NCI-H748 treated with DMSO at 0.1 percent for 48 hours (cell line): ENCODE measurements around the gene SLC6A7.

Experiments used
- DNase-seq: peaks from one replicate; lab custom pipeline; 2025; lab: John Stamatoyannopoulos, UW

SLC6A7 gene

GRCh38 chr5:150172556-150172955 lies 17.3 kb upstream of the SLC6A7 start:
- no peak for DNase-seq

GRCh38 chr5:150173161-150173560 lies 16.7 kb upstream of the SLC6A7 start:
- no peak for DNase-seq

DNA sequence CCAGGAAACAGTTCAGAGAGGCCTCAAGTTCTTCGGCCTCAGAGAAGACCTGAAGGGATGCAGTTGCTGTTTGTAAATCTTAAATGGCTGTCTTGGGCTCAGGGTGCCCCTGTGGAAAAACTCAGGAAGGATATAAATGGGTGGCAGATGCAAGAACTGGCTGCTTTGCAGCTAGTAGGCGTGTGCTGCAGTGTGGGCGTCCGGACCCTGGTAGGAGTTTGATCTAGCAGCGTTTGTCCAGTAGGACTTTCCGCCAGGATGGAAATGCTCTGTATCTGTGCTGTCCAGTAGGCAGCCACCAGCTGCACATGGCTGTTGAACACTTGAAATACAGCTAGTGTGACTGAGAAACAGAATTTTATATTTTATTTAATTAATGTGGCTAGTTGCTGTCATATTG lies 15.6 kb upstream of the SLC6A7 start:
- DNase-seq = no peak

DNA sequence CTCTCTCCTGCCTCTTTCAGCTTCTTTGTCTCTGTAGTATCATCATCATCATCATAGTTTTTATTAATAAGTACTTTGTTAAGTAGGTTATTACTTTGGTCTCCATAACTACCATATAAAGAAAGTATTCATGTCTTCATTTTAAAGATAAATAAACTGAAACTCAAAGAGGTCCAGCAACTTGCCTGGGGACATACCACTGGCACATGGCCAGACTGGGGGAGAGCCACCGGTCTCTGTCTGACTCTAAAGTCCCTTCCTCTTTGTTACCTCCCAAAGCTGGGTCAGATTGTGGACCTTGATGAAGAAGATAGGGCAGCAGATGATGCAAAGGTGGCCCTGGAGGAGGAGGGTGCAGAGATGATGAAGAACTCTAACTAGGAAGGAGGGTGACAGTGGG lies 14.8 kb upstream of the SLC6A7 start:
- DNase-seq = no peak

DNA sequence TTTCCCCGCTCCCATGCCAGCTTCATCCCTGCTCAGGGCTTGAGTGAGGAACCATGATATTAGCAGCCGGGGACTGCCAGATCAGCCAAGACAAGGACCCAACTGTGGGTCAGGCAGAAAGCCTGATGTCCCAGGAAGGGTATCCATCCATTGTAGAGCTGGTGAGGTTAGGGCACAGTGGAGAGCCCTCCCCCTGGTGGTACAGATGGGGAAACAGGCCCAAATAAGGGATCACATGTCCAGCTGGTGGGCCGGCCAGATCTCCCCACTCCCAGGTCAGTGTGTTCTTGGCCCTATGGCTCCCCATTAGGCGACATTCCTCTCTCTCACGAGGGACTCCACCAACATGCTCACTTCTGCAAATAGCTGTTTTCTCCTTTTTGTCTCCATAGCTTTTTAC lies 14.3 kb upstream of the SLC6A7 start:
- DNase-seq = no peak

- DNase-seq = no peak
Observed at GRCh38 chr5:150176745-150177477, 13.0 kb upstream of the SLC6A7 start.

- no peak for DNase-seq
Observed at GRCh38 chr5:150177721-150178120, 12.1 kb upstream of the SLC6A7 start.

DNA sequence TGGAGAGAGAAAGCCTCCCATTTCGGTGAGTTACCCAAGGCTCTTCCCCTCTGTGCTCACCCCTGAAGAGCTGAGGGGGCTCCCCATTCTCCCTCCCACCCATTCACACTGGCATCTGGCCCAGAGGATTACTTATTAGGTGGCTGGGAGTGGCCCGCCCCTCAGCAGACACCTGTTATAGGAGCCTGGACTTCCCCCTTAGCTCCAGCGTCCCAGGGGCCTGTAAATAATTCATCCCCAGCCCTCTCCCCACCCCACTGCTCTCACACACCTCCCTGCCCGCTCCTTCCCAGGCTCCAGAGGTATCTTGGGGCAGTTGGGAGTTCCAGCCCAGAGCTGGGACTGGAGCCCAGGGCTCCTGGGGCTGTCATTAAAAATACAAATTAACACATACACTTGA lies 11.6 kb upstream of the SLC6A7 start:
- no peak for DNase-seq

DNA sequence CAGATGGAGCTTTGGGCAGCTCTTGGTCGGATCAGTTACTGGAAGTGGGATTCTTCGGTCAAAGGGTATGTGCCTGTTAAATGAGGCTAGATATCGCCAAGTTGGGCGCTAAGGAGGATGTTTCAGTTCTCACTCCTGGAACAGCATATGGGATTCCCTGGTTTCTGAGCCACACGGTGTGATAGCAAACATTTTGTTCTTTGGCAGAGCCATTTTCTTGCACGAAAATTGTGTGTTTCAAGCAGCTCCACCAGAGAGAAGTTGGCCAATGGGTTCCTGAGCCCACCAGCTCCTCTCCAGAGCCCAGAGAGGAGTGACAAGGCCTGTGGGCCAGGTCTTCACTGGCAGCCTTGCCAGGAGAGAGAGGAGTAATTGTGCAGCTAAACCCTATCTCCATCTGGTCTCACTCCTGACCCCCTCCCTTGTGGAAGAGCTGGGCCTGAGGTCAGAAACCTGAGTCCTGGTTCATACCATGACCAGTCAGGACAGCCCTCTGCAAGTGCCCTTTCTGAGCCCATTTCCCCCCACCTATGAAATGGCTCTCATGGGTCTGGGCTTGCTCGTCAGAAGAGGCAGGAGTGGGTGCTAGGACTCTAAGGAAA lies 10.7 kb upstream of the SLC6A7 start:
- DNase-seq = no peak

DNA sequence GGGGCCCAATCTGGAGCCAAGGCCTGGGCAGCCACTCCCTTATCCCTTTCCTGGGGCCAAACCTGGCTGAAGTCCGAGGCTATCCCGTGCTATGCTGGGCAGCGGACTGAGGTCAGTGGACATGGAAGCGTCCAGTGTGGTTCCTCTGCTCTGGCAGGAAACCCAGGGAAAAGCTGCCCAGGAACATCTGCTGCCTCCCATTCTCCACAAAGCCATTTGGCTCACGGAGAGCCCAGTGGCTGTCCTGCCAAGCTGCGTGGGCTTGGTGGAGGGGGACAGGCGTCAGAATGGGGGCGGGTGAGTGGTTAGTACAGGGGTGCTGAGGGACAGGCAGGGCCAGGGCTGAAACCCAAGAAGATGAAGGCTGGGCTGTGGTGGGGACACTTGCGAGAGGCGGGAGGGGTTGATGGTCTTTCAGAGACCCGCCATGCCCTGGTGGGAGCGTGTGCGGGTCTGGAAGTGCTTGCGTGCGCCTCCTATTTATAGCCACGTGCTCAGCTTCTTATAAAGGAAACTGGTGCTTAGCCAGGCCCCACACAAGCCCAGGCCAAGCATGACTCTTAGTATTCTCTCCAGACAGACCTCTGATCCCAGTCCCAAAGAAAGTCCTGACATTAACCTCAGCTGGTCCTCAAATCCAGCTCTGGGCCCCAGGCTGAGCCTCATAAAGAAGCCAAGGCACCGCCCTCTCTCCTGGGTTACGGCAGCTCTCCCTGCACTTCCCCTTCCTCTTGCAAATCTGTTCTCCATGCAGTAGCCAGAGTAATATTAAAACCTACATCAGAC lies 9.4 kb upstream of the SLC6A7 start:
- DNase-seq = no peak

GRCh38 chr5:150181027-150181426 lies 8.8 kb upstream of the SLC6A7 start:
- DNase-seq = no peak

GRCh38 chr5:150181766-150182545 lies 7.9 kb upstream of the SLC6A7 start:
- no peak for DNase-seq

DNA sequence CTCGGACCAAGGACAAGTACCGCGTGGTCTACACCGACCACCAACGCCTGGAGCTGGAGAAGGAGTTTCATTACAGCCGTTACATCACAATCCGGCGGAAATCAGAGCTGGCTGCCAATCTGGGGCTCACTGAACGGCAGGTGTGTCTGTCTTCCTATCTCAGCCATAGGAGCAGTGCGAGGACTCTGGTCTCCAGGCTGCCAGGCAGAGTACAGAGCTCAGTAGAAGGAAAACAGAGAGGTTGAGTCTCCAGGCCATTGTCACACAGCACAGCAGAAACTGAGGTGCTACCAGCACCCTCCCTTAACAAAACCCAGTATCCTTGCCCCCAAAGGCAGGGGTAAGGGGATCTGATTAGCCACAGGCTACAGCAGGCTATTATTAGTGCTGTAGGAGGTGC lies 7.1 kb upstream of the SLC6A7 start:
- no peak for DNase-seq

GRCh38 chr5:150183436-150183835 lies 6.4 kb upstream of the SLC6A7 start:
- DNase-seq = no peak

DNA sequence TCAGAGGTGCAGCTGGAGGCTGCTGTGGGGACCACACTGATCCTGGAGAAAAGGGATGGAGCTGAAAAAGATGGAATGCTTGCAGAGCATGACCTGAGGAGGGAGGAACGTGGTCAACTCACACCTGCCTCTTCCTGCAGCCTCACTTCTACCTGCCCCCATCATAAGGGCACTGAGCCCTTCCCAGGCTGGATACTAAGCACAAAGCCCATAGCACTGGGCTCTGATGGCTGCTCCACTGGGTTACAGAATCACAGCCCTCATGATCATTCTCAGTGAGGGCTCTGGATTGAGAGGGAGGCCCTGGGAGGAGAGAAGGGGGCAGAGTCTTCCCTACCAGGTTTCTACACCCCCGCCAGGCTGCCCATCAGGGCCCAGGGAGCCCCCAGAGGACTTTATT lies 5.9 kb upstream of the SLC6A7 start:
- DNase-seq = no peak

GRCh38 chr5:150184990-150185912 lies 4.6 kb upstream of the SLC6A7 start:
- DNase-seq = no peak

- no peak for DNase-seq
Observed at GRCh38 chr5:150186137-150186536, 3.7 kb upstream of the SLC6A7 start.

GRCh38 chr5:150186897-150187296 lies 3.0 kb upstream of the SLC6A7 start:
- no peak for DNase-seq

DNA sequence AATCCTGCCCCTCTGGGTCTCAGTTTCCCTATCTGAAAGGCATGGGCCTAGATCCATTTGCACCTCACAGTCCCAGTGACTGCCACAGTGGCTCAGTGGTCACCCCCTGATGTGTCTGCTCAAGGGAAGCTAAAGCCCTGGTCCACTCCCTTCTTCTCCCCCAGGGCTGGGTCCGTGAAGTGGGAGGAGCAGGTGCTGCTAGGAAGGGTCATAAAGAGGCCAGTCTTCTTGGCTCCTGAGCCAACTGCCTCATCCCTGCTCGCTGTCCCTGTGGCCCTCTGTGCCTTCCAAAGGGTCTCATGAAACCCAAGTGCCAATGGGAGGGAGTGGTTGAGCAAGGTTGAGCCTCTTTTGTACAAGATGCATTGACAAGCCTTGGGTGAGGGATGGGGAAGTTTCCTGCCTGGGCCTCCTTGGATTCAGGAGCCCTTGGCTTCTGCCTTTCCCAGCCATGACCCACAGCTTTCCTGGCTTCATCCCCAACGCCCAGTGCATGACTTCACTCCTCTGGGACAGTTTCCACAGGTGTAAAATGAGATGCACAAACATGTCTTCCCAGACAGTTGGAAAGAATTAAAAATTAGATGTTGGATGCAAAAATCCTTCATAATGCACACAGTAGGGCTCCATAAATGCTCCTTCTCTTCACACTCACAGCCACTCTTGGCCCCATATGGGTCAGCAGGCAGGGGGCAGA lies 1.6 kb upstream of the SLC6A7 start:
- no peak for DNase-seq

- no peak for DNase-seq
Observed at GRCh38 chr5:150189326-150189725, 536 bp upstream of the SLC6A7 start.

DNA sequence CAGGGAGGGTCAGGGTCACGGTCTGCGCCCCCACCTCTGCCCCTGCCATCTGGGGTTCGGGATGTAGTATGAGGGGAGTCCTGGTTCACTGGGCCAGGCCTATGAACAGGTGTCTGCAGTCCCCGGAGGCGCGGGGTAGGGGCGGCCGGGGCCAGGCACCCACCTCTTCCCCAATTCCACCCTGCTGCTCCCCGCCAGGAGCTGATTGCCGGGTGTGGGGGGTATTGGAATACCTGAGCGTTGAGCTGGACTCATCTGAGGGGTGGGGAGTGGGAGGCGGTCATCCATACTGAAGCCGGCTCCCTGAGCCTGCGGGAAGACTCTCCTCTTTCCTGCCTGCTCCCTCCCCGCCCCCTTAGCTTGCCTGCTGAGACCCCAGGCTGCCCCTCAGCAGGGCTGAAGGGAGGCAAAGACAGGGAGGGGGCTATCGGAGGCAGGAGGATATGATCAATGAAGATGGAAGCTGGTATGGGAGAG lies 679 bp downstream of the SLC6A7 start:
- no peak for DNase-seq
